DND-41 (cell line): ENCODE measurements around the gene KRT9.

ENCODE experiments used
- ATAC-seq: fragments of 200-7000 bp; cut with Tn5 transposase; 3 replicates; pipeline ENCODE4 v1.9.1; 2021; ENCODE audit warnings: low read depth; ENCODE audit not compliant: insufficient read depth
- DNase-seq: peaks from one replicate; pipeline ENCODE4 v3.0.0-alpha.2; 2020
- H2AFZ ChIP-seq: 2 replicates; pipeline ENCODE4 v1.6.0; 2012; ENCODE audit warnings: low read depth, low read length
- H3K27ac ChIP-seq: 2 replicates; pipeline ENCODE4 v1.5.1; 2012; ENCODE audit warnings: low read length, inconsistent platforms
- H3K27me3 ChIP-seq: fragments of 200-600 bp; sonication (generic); 2 replicates; pipeline ENCODE4 v1.6.0; 2012; ENCODE audit warnings: low read length, mild to moderate bottlenecking, inconsistent platforms; ENCODE audit not compliant: insufficient read depth, poor library complexity
- H3K36me3 ChIP-seq: 2 replicates; pipeline ENCODE4 v1.5.1; 2012; ENCODE audit warnings: low read length, inconsistent platforms; ENCODE audit not compliant: insufficient read depth
- H3K4me1 ChIP-seq: 2 replicates; pipeline ENCODE4 v1.5.1; 2012; ENCODE audit warnings: mild to moderate bottlenecking, low read length; ENCODE audit not compliant: insufficient read depth
- H3K4me2 ChIP-seq: 2 replicates; pipeline ENCODE4 v1.6.0; 2012; ENCODE audit warnings: mild to moderate bottlenecking, moderate library complexity, low read length, inconsistent platforms; ENCODE audit not compliant: insufficient read depth
- H3K4me3 ChIP-seq, 2 experiments: fragments of 200-600 bp in 1 of 2; shearing (Covaris generic) in 1 of 2; 2 replicates each; pipeline ENCODE4 v1.5.1; 2012 to 2016; ENCODE audit warnings: inconsistent platforms in 2 of 2, low read length in 2 of 2, mild to moderate bottlenecking in 2 of 2, low read depth in 1 of 2, moderate library complexity in 1 of 2
- H3K79me2 ChIP-seq: 2 replicates; pipeline ENCODE4 v1.6.0; 2012; ENCODE audit warnings: low read length, inconsistent platforms; ENCODE audit not compliant: insufficient read depth
- H3K9ac ChIP-seq: 2 replicates; pipeline ENCODE4 v1.6.0; 2012; ENCODE audit warnings: low read depth, mild to moderate bottlenecking, inconsistent platforms, low read length, moderate library complexity
- H3K9me3 ChIP-seq: 2 replicates; pipeline ENCODE4 v1.5.1; 2012; ENCODE audit warnings: low read length, moderate library complexity, mild to moderate bottlenecking, inconsistent platforms; ENCODE audit not compliant: insufficient read depth, severe bottlenecking
- H4K20me1 ChIP-seq: 2 replicates; pipeline ENCODE4 v1.6.0; 2012; ENCODE audit warnings: low read length; ENCODE audit not compliant: insufficient read depth
- CTCF ChIP-seq: IDR thresholded peaks from 2 replicates; pipeline ENCODE4 v1.5.1; 2012; ENCODE audit warnings: borderline replicate concordance, low read length, moderate library complexity, mild to moderate bottlenecking; ENCODE audit not compliant: poor library complexity, severe bottlenecking; ENCODE audit errors: extremely low read depth
- EZH2 ChIP-seq: IDR thresholded peaks from 3 replicates; pipeline ENCODE4 v1.6.1; 2012; ENCODE audit warnings: borderline replicate concordance, low read depth, mild to moderate bottlenecking, moderate library complexity, low read length, inconsistent platforms; ENCODE audit not compliant: severe bottlenecking

KRT9 gene

GRCh38 chr17:41537990-41538389 is 33.9 kb downstream of the KRT9 start:
- Histone ChIP-seq H3K4me1 (no peaks in the 10 kb centered on the region), H3K4me3 (no peak overlapping the region), H3K4me2 (no peak overlapping the region), H2AFZ (no peak overlapping the region), H3K9ac (no peak overlapping the region), H3K36me3 (no peaks in the 10 kb centered on the region), H3K27me3 (peaks cover 23% of the 10 kb centered on the region), H3K79me2 (no peaks in the 10 kb centered on the region), H3K9me3 (no peaks in the 10 kb centered on the region), H3K27ac (no peak overlapping the region), H4K20me1 (no peaks in the 10 kb centered on the region)
- no peak for ATAC-seq
- TF ChIP-seq EZH2 (no peak), CTCF (no peak)
- no peak for DNase-seq

- H3K9ac ChIP-seq = no peak overlapping the region
- DNase-seq = no peak
- ATAC-seq = no peak
- H3K79me2 ChIP-seq = no peaks in the 10 kb centered on the region
- H3K27me3 ChIP-seq = peaks cover 23% of the 10 kb centered on the region
- no peaks in the 10 kb centered on the region for H3K36me3 ChIP-seq
- no peak overlapping the region for H3K4me3 ChIP-seq
- no peak for TF ChIP-seq EZH2
- no peak for TF ChIP-seq CTCF
- no peak overlapping the region for H3K4me2 ChIP-seq
- no peaks in the 10 kb centered on the region for H3K9me3 ChIP-seq
- H3K4me1 ChIP-seq = no peaks in the 10 kb centered on the region
- no peak overlapping the region for H3K27ac ChIP-seq
- no peak overlapping the region for H2AFZ ChIP-seq
- H4K20me1 ChIP-seq = no peaks in the 10 kb centered on the region
Observed at GRCh38 chr17:41537614-41537954, 34.3 kb downstream of the KRT9 start.

- Histone ChIP-seq H3K79me2 (no peaks in the 10 kb centered on the region), H2AFZ (no peak overlapping the region), H3K9me3 (no peaks in the 10 kb centered on the region), H3K36me3 (no peaks in the 10 kb centered on the region), H3K4me3 (no peak overlapping the region), H3K27ac (no peak overlapping the region), H3K4me2 (no peak overlapping the region), H4K20me1 (no peaks in the 10 kb centered on the region), H3K4me1 (no peaks in the 10 kb centered on the region), H3K9ac (no peak overlapping the region), H3K27me3 (peaks cover 23% of the 10 kb centered on the region)
- TF ChIP-seq EZH2 (no peak), CTCF (no peak)
- no peak for ATAC-seq
- no peak for DNase-seq
Observed at GRCh38 chr17:41536741-41537613, 34.9 kb downstream of the KRT9 start.
